ENCODE measurements around the gene KLHL22. TPM values are rescaled to one million over a fixed set of nuclear protein-coding genes. Genes with fewer than 3 reads are reported as not detected.

The KLHL22 gene
- total RNA-seq, 4 donors from 2014 or later = 24.1 to 32.2 (median 28.4) TPM

DNA sequence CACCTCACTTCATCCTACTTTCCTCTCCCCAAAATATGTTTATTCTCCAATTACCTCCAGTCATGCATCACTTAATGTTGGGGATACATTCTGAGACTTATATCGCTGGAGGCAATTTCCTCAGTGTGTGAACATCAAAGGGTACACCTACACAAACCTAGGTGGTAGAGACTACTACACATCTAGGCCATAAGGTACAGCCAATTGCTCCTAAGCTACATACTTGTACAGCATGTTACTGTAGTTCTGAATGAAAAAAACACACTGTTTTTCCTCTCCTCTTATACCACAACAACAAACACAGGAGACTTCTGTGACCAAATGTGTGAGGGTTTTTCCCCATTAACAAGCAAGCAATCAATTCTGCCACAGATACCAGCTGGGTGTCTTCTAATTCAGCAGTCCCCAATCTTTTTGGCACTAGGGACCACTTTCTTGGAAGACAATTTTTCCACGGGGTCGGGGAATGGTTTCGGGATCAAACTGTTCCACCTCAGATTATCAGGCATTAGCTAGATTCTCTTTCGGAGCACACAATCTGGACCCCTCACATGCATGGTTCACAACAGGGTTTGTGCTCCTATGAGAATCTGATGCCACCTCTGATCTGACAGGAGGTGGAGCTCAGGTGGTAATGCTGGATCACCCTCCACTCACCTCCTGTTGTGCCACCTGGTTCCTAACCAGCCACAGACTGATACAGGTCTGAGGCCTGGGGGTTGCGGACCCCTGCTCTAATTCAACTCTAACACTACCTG is 5.2 kb downstream of the KLHL22 start:
- Histone ChIP-seq H3K4me3 (no peak overlapping the region), H3K36me3 (no peaks in the 10 kb centered on the region), H3K4me1 (peaks cover 10 to 12% of the 10 kb centered on the region in 2 donors), H3K27me3 (no peaks in the 10 kb centered on the region), H3K27ac (no peak overlapping the region), H3K9me3 (no peaks in the 10 kb centered on the region)
- intact Hi-C loops (cut with DNase I; ENCODE audit: low total_unique reads) = loop anchor here (10.0 kb wide), 2 partner anchors 166 to 204 kb away; partner anchors contain the start of gene DGCR6L
- TF ChIP-seq POLR2A (IDR thresholded peaks at IDR 0.05) = no peak
- TF ChIP-seq, protein P1, sequence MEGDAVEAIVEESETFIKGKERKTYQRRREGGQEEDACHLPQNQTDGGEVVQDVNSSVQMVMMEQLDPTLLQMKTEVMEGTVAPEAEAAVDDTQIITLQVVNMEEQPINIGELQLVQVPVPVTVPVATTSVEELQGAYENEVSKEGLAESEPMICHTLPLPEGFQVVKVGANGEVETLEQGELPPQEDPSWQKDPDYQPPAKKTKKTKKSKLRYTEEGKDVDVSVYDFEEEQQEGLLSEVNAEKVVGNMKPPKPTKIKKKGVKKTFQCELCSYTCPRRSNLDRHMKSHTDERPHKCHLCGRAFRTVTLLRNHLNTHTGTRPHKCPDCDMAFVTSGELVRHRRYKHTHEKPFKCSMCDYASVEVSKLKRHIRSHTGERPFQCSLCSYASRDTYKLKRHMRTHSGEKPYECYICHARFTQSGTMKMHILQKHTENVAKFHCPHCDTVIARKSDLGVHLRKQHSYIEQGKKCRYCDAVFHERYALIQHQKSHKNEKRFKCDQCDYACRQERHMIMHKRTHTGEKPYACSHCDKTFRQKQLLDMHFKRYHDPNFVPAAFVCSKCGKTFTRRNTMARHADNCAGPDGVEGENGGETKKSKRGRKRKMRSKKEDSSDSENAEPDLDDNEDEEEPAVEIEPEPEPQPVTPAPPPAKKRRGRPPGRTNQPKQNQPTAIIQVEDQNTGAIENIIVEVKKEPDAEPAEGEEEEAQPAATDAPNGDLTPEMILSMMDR (IDR thresholded peaks at IDR 0.05 in 4 of 5, conservative IDR thresholded peaks at IDR 0.05 in 1 of 5) = no peak
- ATAC-seq (no peak), DNase-seq (no peak)
- in situ Hi-C loops (cut with MboI; ENCODE audit: low sequenced_read_pairs in 4 of 4) = no loop called here

DNA sequence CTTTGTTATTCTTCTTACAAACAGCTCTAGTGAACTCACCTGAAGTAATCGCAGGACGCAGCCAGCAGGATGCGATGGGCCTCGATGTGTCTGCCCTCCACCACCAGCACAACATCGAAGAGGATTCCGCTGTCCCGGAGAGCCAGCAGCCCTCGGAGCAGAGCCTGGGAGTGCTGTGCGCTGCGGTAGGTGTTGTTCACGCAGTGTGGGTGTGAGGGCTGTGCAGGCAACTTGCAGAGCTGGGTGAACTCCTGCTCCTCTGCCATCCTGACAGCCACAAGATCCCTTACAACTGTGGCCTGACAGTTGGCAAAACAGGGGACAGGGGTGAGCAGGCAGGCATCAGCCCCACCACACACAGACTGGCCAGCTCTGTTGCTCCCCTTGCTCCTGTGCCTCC is 6.6 kb downstream of the KLHL22 start:
- H3K27me3 ChIP-seq = no peaks in the 10 kb centered on the region
- ATAC-seq (no peak), DNase-seq (no peak)
- no peak overlapping the region for H3K27ac ChIP-seq
- in situ Hi-C loops (cut with MboI; ENCODE audit: low sequenced_read_pairs in 4 of 4) (no loop called here), intact Hi-C loops (cut with DNase I; ENCODE audit: low total_unique reads) (no loop called here)
- H3K4me1 ChIP-seq = peaks cover 0 to 7% of the 10 kb centered on the region in 2 donors
- H3K9me3 ChIP-seq = no peaks in the 10 kb centered on the region
- TF ChIP-seq POLR2A (IDR thresholded peaks at IDR 0.05) = no peak
- TF ChIP-seq, protein P1 (IDR thresholded peaks at IDR 0.05 in 4 of 5, conservative IDR thresholded peaks at IDR 0.05 in 1 of 5) = no peak
- no peak overlapping the region for H3K4me3 ChIP-seq
- H3K36me3 ChIP-seq = no peaks in the 10 kb centered on the region

DNA sequence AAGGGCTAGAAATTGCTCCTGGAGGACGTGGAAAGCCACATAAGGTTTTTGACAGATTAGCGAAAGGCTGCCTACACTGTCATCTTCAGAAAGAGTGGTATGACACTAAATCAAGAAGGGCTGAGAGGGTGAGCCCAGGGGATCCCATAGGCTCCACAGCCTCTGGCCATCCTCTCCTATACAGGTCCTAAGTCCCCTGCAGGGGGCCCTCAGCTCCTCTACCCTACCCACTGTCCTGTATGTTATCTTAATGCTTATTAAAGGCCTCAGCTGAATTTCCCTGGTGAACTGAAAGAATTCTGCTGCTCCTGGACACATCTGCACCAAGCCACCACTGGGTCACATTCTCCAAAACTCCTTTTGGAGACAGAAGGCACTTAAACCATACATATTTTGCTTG is 7.9 kb downstream of the KLHL22 start:
- DNase-seq (no peak), ATAC-seq (no peak)
- Histone ChIP-seq H3K27ac (no peak overlapping the region), H3K9me3 (no peaks in the 10 kb centered on the region), H3K36me3 (no peaks in the 10 kb centered on the region), H3K4me1 (peaks cover 0 to 7% of the 10 kb centered on the region in 2 donors), H3K27me3 (no peaks in the 10 kb centered on the region), H3K4me3 (no peak overlapping the region)
- TF ChIP-seq POLR2A (IDR thresholded peaks at IDR 0.05) = no peak
- TF ChIP-seq, protein P1 (IDR thresholded peaks at IDR 0.05 in 4 of 5, conservative IDR thresholded peaks at IDR 0.05 in 1 of 5) = no peak
- intact Hi-C loops (cut with DNase I; ENCODE audit: low total_unique reads) = no loop called here
- in situ Hi-C loops (cut with MboI; ENCODE audit: low sequenced_read_pairs in 4 of 4) = no loop called here

DNA sequence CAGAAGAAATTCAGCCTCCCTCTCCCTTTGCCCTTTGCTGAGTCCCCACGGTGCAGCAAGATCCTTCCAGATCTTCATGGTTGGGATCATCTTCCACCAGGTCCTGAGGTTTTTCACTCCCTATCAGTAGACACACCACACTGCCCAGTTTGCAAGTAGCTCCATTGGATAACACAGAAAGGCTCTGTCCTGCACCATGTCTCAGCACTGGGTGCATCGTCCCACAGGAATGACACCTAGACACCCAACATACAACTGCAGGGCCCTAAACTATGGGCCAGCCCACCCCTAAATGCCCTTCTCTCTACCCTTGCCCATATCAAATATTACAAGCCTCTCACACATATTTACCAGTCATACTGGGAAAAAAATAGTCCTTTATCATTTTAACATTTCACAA is 9.4 kb downstream of the KLHL22 start:
- H3K4me1 ChIP-seq = peaks cover 0 to 7% of the 10 kb centered on the region in 2 donors
- DNase-seq (no peak), ATAC-seq (no peak)
- H3K36me3 ChIP-seq = no peaks in the 10 kb centered on the region
- intact Hi-C loops (cut with DNase I; ENCODE audit: low total_unique reads) = no loop called here
- TF ChIP-seq, protein P1 (IDR thresholded peaks at IDR 0.05 in 4 of 5, conservative IDR thresholded peaks at IDR 0.05 in 1 of 5) = no peak
- TF ChIP-seq POLR2A (IDR thresholded peaks at IDR 0.05) = no peak
- in situ Hi-C loops (cut with MboI; ENCODE audit: low sequenced_read_pairs in 4 of 4) = no loop called here
- no peaks in the 10 kb centered on the region for H3K27me3 ChIP-seq
- H3K4me3 ChIP-seq = no peak overlapping the region
- no peak overlapping the region for H3K27ac ChIP-seq
- H3K9me3 ChIP-seq = no peaks in the 10 kb centered on the region

Measured in gastrocnemius medialis (tissue), 4 donors.